Mucosa of gallbladder (tissue), 1 donor: ENCODE measurements around the gene PPT2. TPM values are rescaled to one million over a fixed set of nuclear protein-coding genes. Genes with fewer than 3 reads are reported as not detected.
A peak's percentile ranks its signal among the peaks of the same experiment; 100 is the strongest.
"Not testable (repeated sequence)": the region's sequence is repeated elsewhere in the genome, so short reads cannot be mapped to it uniquely, and the experiment has no call there.

Experiments
- DNase-seq: peaks from one replicate; pipeline ENCODE4 v3.0.0-alpha.2; 2020; ENCODE audit warnings: low spot score
- total RNA-seq: library from RNA; stranded (reverse); gene quantifications from one replicate; pipeline ENCODE4 v1.2.1, GENCODE V29; 2021
- donor health status: DM: no; HTN: no; CAD: no.

The PPT2 gene
- total RNA-seq, 1 donor from 2014 or later = 17.4 TPM

- no peak for DNase-seq
Measured at GRCh38 chr6:32176476-32177182, 22.7 kb downstream of the PPT2 start.

- DNase-seq = no peak
Measured at GRCh38 chr6:32177183-32177787, 23.3 kb downstream of the PPT2 start.

- peak; percentile 99 for DNase-seq
Measured at GRCh38 chr6:32177788-32178546, 24.0 kb downstream of the PPT2 start, which contains the start of gene RNF5. RNF5 (plus strand) TSS chr6:32178405; CDS start chr6:32178512, 107 bp downstream.

- no peak for DNase-seq
Measured at GRCh38 chr6:32178547-32179440, 24.9 kb downstream of the PPT2 start.

GRCh38 chr6:32179766-32180405 is 25.9 kb downstream of the PPT2 start:
- no peak for DNase-seq

GRCh38 chr6:32181148-32181702 is 27.3 kb downstream of the PPT2 start:
- DNase-seq = no peak

GRCh38 chr6:32181915-32182529 is 28.1 kb downstream of the PPT2 start:
- no peak for DNase-seq

- no peak for DNase-seq
Measured at GRCh38 chr6:32182555-32182981, 28.6 kb downstream of the PPT2 start.

- DNase-seq = no peak
Measured at GRCh38 chr6:32183030-32183429, 29.1 kb downstream of the PPT2 start.

GRCh38 chr6:32183483-32184083 is 29.6 kb downstream of the PPT2 start:
- DNase-seq = no peak

GRCh38 chr6:32184084-32184640 is 30.2 kb downstream of the PPT2 start, which contains the start of gene AGER:
AGER (minus strand) TSS chr6:32184253; CDS start chr6:32184222, 31 bp downstream.
- no peak for DNase-seq

- peak; percentile 75 for DNase-seq
Measured at GRCh38 chr6:32185681-32186131, 31.8 kb downstream of the PPT2 start.

GRCh38 chr6:32186151-32186840 is 32.4 kb downstream of the PPT2 start:
- DNase-seq = not testable (repeated sequence)

- no peak for DNase-seq
Measured at GRCh38 chr6:32187009-32187709, 33.2 kb downstream of the PPT2 start.

- DNase-seq = not testable (repeated sequence)
Measured at GRCh38 chr6:32187725-32188380, 33.9 kb downstream of the PPT2 start.

GRCh38 chr6:32188381-32189068 is 34.6 kb downstream of the PPT2 start:
- no peak for DNase-seq
